ENCODE measurements around the gene GNA14.
"Not testable (repeated sequence)": the region's sequence is repeated elsewhere in the genome, so short reads cannot be mapped to it uniquely, and the experiment has no call there.

GNA14 gene

DNA sequence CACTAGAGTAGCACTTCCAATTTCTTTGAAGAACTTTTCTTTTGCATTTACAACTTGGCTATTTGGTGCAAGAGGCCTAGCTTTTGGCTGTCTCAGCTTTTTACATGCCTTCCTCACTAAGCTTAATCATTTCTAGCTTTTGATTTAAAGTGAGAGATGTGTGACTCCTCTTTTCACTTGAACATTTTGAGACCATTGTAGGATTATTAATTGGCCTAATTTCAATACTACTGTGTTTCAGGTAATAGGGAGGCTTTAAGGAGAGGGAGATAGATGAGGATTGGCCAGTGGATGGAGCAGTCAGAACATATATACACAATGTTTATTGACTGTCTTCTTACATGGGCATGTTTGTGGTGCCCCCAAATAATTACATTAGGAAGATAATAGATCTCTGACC lies 161.7 kb downstream of the GNA14 start:
- no peak for DNase-seq

- peak in 1 of 2 experiments; percentile 7 for DNase-seq
Observed at GRCh38 chr9:77475641-77476473, 172.3 kb downstream of the GNA14 start.

GRCh38 chr9:77474936-77475335 lies 173.2 kb downstream of the GNA14 start:
- no peak for DNase-seq

DNA sequence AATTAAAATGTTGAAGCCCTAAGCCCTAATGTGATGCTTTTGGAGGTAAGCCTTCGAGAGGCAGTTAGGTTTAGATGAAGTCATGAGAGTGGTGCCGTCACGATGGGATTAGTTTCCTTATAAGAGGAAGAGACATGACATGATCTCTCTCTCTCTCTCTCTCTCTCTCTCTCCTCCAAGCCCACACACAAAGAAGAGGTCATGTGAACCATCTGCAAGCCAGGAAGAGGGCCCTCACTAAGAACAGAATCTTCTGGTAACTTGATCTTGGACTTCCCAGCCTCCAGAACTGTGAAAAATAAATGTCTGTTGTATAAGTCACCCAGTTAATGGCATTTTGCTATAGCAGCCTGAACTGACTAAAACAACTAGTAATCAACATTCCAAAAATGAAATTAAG lies 175.5 kb downstream of the GNA14 start:
- DNase-seq: no peak

- DNase-seq: no peak
Observed at GRCh38 chr9:77471572-77471971, 176.6 kb downstream of the GNA14 start.

GRCh38 chr9:77469515-77470231 lies 178.4 kb downstream of the GNA14 start:
- no peak for DNase-seq

DNA sequence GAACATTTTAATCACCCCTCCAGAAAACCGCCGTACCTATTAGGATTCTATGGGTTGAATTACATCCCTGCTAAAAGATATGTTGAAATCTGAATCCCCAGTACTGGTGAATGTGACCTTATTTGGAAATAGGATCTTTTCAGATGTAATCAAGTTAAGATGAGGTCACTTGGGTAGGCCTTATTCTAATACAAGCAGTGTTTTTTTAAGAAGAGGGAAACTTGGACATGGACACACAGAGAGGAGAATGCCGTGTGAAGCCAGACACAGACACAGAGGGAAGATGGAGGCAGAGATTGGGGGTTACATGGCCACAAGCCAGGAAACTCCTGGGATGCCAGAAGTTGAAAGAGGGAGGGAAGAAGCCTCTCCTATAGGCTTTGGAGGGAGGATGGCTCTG lies 183.5 kb downstream of the GNA14 start:
- DNase-seq: no peak

- no peak for DNase-seq
Observed at GRCh38 chr9:77463151-77463550, 185.0 kb downstream of the GNA14 start.

DNA sequence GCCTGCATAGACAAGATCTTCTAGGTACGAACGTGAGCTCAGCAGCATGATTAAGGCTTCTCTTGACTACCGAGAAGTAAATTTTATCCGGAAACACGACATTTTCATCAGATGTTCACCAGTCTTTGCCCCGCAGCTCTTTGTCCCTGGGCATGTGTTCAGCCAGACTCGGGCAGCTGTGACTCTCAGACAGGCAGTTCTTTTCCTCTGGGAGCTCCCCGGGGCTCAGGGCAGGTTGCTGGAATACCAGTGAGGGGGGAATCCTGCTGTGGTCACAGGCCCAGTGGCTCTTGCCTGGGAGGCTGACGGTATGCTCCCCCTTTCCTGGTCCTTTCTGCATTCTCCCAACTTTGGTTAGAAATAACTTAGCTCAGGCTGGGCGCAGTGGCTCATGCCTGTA lies 186.1 kb downstream of the GNA14 start:
- no peak for DNase-seq

DNA sequence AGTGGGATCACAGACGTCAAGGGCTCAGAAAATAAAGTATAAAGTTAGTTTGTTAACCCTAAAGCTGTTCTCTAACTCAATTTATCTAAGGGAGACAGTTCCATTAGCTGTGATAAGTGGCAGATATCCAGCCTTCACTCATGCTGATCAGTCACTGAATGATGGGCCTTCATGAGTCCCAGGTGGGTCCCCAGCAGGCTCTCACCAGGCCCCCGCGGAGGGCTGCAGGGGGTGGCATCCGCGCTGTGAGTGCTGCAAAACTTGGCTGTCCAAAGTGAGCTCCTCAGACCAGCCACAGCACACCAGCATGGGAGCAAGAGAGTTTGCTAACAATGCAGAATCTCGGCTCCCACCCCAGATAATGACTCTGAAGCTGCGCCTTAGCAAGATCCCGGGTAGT lies 187.2 kb downstream of the GNA14 start:
- no peak for DNase-seq

DNA sequence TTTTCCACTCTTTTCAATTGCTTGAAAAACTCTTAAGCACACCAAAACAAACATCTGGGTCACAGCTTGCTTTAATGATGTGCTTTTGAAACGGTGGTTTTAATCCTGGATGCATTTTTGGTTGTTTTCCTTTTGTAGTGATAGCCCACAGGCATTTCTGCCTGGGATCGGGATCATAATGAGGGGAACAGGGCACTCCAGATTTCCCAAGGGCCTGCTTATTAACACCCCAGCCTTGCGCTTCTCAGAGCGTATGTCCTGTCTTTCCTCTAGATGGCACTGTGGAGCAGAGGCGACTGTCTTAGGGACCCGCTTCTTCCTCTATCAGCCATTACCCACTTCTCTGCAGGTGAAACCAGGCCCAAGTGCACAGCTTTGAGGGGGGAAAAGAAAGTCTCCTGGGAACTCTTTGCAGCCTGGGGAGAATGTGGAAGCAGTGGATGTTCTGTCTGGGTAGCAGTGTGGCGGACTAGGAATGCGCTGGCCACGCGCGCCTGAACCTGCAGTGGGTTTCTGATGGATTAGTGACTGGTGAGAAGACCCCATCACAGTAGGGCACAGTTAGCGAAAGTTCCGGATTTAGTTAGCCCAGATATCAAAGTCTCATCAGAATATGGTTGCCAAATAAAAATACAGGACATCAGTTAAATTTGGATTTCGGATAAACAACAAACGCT lies 190.1 kb downstream of the GNA14 start:
- peak; percentile 42 to 48 for DNase-seq

DNA sequence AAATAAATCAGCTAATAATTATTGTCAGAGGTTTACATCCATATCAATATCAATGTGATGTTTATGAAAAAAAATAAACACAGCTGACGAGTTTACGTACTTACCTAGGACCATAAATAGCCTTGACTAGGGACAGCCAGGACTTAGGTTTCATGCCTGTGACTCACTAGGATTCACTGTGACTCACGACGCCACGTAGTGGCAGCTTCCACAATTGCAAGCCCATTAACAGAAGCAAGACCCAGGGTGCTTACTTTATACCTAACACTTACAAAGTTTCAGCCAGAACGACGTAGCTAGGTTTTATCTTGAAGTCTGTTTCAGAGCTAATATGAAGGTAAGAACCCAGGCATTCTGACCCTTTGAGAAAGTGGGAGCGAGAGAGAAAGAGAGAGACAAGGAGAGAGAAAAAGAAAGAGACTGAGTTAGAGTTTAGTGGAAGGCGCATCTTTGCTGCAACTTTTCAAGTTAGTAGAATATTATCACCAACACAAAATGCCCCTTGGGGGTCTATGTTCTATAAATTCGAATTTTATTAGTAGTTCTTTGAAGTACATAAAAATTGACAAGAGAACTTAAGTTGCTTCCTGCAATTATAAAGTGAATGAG lies 191.2 kb downstream of the GNA14 start:
- DNase-seq: peak; percentile 77 to 80

DNA sequence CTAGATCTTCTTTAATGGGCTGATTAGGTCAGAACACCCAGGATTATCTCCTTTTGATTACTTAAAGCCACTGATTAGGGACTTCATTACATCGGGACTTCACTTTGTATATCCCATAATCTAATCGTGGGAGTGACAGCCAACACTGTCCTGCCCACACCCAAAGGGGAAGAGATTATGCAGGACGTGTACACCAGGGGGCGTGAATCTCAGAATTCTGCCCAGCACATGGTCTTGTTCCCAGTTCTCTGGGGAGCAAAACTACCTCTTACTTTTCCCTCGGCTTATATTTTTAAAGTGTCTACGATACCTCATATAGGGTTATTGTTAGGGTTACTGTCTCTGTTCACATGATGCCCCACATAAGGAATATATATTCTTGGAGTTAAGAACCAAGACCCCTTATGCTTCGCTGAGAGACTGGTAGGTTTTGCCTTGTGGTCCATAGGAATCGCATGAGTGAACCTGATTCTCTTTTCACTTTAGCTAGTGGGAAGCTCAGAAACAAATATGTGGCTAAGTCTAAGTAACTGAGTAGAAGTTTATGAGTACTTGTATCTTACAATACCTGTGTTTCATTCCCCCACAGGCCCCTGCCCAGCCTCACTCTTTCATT lies 192.7 kb downstream of the GNA14 start:
- peak in 1 of 2 experiments; percentile 7 for DNase-seq

DNA sequence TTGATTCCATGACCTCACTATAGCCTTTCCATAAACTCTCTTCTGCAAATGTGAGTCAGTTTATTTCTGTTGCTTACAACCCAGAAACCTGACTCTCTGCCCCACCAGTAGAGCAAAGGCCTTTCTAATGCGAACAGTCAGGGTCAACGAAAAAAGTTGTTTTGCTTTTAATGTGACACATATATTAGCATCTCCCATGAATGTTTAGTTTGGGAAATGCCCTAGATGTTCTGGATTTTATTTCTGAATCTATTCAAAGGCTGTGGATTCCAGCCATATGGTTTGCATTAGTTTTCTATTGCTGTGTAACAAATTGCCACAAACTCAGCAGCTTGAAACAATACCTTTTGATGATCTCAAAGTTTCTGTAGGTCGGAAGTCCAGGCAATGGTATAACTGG lies 193.5 kb downstream of the GNA14 start:
- DNase-seq: no peak

DNA sequence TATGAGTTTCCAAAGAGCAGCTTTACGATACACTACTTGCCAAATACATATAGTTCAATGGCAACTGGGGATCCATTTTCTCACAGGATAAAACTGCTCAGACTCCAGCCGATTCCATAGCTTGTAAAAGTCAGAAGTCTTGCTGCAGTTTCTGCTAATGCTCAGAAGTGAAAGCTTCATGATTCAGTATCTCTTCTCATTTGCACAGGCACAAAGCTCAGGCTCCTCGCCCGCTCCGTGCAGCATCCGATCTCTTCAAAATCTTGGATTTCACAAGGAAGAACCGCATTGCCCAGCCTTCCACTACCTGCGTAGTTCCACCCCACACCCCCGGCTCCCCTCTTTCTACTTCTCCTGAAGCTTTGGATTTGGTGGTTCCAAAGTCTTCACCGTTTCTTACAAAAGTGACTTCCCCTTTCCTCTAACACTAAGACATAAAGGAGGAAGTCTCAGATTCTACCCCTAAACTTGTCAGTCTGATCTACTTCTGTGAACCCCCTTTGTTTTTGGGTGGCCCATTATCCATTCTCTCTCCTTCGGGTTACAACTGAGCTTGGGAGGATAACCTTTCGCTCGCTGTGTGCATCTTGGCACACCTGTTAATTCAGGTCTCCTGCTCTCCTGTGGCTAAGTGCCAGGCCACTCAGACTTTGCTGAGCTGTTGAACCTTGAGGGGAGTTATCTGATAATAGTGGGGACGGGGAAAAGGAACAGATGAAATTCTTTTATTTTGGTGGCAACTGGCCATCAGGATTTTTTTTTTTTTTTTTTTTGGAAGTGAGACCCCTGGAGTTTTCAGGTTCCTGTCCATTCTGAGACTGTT lies 194.1 kb downstream of the GNA14 start:
- no peak for DNase-seq

DNA sequence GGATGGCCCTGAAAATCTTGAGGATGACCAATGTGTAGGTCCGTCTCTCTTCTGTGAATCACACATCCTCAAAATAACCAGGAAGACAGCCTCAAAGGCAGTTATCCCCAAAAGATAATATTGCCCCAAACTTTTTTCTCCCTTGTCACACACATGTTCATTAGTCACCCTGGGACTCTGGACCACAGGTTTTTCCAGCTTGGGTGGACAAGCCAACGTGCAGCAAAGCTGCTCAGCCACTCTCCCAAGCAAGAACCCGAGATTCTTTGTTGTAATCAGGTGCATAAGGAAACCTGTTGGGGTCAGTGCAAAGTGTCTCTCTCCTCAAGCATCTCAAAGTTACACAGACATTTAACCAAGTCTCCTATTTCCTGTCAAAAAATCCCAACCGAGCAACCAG lies 196.6 kb downstream of the GNA14 start:
- no peak for DNase-seq

- no peak for DNase-seq
Observed at GRCh38 chr9:77450085-77450475, 198.0 kb downstream of the GNA14 start.

DNA sequence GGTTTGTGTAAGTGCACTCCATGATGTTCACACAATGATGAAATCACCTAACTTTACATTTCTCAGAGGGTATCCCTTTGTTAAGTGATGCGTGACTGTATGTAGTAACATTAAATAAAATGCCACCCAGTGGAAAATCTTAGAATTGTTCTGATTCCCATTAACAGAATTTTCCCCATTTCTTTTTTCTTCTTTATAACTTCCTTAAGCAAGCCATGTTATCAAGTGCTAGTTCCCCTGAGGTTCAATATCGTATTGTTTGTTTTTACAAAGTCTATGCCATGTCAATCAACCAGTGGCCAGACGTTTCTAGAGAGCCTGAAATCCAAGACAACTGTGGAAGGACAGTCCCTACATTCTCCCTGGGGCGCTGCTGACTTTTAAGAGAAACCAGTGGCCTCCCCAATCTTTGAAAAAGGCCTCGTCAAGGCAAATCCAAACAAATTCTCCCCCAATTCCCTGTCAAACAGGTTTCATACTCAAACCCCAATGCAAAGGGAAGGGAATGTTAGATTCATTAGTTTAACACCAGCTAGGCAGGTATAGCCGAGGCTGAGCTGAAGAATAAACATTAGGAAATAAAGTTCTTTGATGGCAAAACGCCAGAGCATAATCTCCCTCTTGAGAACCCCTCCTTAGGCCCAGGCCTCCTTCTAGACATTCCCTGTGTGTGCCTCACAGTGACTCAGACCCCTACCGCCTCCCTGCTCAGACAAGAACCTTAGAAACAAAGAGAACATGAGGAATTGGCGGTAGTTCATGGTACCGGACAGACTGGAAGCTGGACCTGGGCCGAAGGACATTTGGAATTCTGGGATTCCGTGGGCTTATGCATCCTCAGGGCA lies 198.7 kb downstream of the GNA14 start:
- DNase-seq: no peak

- no peak for DNase-seq
Observed at GRCh38 chr9:77447646-77448045, 200.5 kb downstream of the GNA14 start.

GRCh38 chr9:77442436-77442835 lies 205.7 kb downstream of the GNA14 start:
- no peak for DNase-seq

DNA sequence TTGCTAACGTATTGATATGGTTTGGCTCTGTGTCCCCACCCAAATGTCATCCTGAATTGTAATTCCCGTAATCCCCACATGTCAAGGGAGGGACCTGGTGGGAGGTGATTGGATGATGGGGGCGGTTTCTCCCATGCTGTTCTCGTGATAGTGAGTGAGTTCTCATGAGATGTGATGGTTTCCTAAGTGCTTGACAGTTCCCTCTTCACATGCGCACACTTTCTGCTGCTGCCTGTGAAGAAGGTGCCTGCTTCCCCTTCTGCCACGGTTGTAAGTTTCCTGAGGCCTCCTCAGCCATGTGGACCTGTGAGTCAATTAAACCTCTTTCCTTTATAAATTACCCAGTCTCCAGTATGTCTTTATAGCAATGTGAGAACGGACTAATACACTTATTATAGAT lies 207.0 kb downstream of the GNA14 start:
- DNase-seq: not testable (repeated sequence)

Data from activated CD4-positive, alpha-beta T cell treated with anti-CD3 and anti-CD28 coated beads, Interleukin-2, amount 50 U/mL, for 4 hours (primary cell).